ENCODE measurements around the gene TOX3.

Gene TOX3

DNA sequence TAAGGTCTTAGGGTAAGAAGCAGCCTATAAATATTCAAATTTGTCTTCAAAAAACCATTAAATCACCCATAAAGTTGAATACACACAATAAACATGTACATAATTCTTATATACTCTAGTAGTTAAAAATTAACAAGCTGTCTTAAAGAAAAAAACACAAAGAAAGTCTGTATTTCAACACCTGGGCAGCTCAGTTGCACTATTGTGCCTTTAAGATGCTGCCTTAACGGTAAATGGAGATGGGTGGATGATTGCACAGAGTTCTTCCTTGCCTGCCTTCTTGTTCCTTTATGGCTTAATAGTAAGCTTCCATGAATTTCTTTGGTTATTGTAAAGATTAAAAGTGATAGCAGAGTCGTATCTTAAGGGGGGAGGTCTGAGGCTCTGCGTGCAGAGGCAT is 105.1 kb downstream of the TOX3 start:
- DNase-seq, result no peak

GRCh38 chr16:52440248-52440647 is 106.7 kb downstream of the TOX3 start:
- no peak for DNase-seq

DNA sequence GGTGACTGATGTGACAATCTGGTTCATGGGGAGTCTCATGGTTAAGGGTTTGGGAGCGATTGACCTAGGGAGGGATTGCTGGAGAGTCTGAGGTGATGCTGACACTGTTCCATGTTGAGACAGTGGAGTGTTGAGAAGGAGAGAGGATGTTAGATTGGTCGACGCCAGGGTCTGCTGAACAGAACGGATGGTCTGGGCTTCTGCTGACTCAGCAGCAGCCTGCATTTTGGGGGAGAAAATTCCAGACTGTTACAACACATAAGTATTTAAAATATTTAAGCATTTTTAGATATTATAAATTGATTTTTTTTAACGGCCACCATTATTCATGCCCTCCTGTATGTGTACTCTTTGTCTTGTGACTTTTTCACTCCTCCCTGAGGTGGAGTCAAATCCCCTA is 107.2 kb downstream of the TOX3 start:
- DNase-seq, result no peak

GRCh38 chr16:52439171-52439701 is 107.7 kb downstream of the TOX3 start:
- DNase-seq, result no peak

DNA sequence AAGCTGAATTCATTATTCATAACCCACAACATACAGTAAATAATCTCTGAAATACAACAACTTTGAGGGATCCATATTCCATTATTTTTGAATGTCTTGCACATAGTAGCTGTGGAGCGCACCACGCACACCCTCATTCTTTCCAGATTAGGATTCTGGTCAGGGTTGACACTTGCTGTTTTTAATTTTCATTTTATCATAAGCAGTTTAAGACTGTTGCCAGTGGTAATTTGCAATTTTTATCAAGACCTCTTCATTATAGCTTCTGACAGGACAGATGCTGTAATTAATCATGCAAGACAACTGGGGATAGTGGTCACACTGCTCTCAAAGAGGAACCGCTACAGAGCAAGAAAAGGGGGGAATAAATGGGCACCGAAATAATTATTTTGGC is 109.7 kb downstream of the TOX3 start:
- no peak for DNase-seq

GRCh38 chr16:52436339-52437276 is 110.3 kb downstream of the TOX3 start:
- DNase-seq, result no peak

- DNase-seq, result no peak
Measured at GRCh38 chr16:52434224-52434623, 112.7 kb downstream of the TOX3 start.

GRCh38 chr16:52433643-52434042 is 113.3 kb downstream of the TOX3 start:
- DNase-seq, result no peak

GRCh38 chr16:52424591-52424990 is 122.4 kb downstream of the TOX3 start:
- DNase-seq, result no peak

- no peak for DNase-seq
Measured at GRCh38 chr16:52422307-52422706, 124.6 kb downstream of the TOX3 start.

DNA sequence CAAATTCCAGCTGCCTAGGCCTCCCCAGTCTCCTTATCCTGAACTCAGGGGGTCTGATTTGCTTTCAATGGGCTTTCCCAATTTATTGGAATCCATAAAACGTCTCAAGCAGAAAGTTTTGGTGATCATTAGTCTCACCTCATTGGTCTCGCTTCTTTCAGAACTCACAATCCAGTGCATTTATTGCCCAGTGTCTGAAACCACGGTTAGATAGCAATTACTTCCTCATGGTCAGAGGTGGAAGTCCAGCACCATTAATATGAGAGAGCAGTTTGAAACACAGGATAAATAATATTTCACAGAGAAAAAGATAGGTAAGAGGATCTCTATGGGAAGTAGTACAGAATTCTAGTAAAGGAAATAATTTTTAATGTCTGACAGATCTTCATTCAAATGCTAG is 128.7 kb downstream of the TOX3 start:
- no peak for DNase-seq

GRCh38 chr16:52416888-52417287 is 130.1 kb downstream of the TOX3 start:
- no peak for DNase-seq

DNA sequence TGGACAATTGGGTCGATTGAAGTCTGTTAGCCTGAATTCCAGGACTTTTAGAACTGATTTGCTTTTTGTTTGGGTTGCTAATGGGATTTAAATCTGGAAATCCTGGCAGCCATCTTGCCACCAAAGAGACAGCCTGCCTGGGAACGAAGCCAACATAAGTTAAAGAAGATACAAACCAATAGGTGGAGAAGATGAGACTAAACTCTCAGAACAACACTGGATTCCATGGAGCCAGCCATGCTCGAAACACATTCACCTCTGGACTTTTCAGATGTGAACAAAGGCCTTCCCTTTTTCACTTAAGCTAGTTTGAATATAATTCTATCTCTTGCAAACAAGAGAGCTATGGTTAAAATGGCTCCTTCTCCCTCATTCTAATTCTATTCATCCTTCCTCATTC is 135.9 kb downstream of the TOX3 start:
- no peak for DNase-seq

DNA sequence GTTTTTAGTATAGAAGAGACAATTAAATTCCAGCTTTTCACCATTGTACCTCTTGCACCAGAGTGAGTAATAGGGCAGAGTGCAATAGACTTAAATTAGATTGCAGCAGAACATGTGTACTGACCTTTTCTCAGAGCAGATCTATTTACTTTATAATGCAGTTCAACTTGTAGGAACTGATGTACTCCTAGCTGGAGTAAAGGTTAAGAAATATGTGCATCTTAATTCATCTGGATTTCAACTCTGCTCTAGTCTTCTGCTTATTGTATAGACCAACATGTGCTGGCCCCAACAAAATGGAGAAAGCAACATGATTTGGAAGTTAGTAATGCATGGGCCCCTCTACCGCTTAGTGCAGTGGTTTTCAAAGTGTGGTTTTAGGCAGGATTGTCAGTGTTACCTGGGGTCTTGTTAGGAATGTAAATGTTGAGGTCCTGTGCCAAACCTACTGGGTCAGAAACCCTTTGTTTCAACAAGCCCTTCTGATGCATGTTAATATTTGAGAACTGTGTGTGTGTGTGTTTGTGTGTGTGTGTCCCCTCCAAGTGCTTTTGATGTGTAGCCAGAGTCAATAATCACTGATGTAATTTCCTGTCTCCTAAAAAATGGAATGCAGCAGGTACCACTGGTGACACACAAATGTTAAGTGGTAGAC is 138.6 kb downstream of the TOX3 start:
- DNase-seq, result no peak

DNA sequence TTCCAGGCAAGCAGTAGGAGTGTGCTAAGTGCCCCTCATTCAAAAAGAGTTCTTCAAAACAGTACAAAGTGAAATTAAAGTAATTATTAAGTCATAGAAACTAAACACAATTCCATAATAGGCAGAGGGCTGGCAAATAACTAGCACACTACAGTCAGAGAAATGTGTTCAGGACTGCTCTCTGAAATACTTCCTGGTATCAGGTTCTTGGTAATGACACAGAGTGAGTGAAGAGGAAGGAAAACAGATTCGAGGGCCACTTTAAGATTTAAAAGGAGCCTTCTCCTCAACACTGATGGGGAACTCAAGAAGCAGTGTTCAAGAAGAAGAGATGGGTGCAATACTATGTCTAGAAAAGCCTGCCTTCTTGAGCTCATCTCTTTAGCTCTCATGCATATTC is 139.2 kb downstream of the TOX3 start:
- no peak for DNase-seq

GRCh38 chr16:52405441-52405840 is 141.5 kb downstream of the TOX3 start:
- DNase-seq, result no peak

DNA sequence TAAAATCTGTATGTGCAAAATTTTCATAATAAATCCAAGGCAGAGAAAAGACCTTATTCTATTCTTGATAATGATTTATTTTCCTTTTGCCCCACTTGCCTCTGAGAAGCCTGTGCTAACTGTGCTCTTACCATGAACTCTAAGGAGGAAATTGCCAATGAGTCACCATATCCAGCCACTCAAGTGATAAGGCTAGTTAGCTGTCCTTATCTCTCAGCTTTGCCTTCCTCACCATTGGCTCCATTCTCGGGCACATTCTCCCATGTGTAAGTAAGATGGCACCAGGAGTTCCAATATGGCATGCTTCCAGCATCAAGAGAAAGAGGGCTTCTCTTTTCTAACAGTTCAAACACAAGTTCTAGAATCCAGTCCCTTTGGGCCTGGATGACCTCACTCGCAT is 142.4 kb downstream of the TOX3 start:
- no peak for DNase-seq

DNA sequence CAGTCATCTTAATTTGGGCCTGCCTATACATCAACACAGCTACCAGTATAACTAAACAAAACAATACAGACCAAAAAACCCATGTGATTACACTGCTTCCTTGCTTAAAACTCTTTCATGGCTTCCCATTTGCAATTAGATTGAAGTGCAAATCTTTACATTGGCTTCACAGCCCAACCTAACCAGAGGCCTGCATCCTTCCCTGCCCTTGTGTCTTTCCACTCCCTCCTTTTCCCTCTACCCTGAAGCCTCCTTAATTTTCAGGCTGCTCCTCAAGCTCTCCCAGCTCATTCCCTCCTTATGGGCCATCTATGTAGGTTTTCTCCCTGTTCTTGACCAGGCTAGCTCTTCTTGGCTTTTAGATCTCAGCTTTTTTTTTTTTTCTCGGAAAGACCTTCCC is 147.8 kb downstream of the TOX3 start:
- DNase-seq, result no peak

GRCh38 chr16:52398491-52398960 is 148.4 kb downstream of the TOX3 start:
- no peak for DNase-seq

DNA sequence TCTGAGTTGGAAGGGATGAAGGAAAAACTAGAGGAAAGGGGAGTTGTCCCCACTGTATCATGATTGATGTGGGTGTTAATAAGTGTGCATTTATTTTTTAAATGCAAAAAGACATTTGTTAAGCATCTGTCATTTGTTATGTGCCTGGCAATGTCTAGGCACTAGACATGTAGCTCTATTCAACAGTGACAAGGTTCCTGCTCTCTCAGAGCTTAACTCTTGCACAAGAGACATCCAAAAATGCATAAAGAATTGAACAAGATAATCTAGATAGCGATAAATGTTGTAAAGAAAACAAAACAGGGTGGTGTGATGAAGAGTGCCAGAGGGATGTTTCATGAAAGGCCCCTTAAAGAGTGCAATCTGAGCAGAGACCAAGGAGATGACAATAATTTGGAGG is 148.9 kb downstream of the TOX3 start:
- DNase-seq, result no peak

DNA sequence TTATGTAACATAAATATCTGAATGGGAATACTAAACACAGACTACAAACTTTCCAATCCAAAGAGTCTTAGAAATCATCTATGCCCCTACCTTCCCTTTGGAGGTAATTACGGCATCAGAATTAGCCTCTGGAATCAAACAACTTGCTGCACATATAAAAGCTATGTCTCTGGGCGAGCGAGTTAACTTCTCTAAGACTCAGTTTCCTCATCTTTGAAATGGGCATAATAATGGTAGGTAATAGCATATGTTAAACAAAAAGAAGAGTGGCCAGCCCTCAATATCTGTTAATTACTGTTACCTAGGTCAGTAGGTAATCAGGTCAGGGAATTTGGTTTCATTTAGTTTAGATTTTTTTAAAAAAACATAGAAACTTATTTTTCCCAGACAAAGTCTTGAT is 153.5 kb downstream of the TOX3 start:
- DNase-seq, result no peak

DNA sequence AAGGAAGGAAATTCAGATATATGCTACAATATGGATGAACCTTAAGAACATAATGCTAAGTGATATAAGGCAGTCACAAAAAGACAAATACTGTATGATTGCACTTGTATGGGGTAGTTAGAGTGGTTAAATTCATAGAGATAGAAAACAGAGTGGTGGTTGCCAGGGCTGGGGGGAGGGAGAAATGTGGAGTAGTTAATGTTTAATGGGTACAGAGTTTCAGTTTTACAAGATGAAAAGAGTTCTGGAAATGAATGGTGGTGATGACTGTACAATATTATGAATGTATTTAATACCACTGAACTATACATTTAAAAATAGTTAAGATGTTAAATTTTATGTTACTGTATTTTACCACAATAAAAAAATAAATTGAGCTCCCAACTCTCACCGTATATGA is 157.9 kb downstream of the TOX3 start:
- no peak for DNase-seq

Data from fibroblast of upper back skin (primary cell).